ENCODE data around the gene TXN. TPM values are rescaled to one million over a fixed set of nuclear protein-coding genes. Genes with fewer than 3 reads are reported as not detected.
"Not testable (repeated sequence)": the region's sequence is repeated elsewhere in the genome, so short reads cannot be mapped to it uniquely, and the experiment has no call there.

The TXN gene
- total RNA-seq, 1 donor from 2014 or later = 156 TPM

DNA sequence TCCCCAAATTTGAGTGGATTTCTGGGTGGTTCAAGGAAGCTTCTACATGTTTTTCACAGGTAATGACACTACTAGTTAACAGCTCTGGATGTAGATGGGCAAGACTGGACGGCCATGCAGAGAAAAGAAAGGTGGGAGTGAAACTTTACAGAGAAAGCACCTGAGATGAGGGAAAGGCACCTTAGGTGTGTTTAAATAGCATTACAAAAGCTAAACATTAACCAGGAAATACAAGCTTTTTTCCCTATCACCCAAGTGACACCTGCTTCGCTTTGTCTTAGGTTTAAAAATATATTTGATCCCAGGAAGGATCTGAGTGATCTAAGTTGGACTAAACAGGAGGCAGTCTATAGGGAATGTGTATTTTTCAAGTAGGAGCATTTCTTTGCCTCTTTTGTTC lies 56.7 kb downstream of the TXN start:
- H3K4me3 Mint-ChIP-seq (ENCODE audit: unreplicated experiment) = no peak overlapping the region
- DNase-seq (ENCODE audit: low spot score) = no peak
- no peaks in the 10 kb centered on the region for H3K9me3 Mint-ChIP-seq (ENCODE audit: unreplicated experiment)
- H3K27ac Mint-ChIP-seq (ENCODE audit: unreplicated experiment) = no peak overlapping the region
- no peaks in the 10 kb centered on the region for H3K36me3 Mint-ChIP-seq (ENCODE audit: low read depth, unreplicated experiment)
- H3K4me1 Mint-ChIP-seq (ENCODE audit: unreplicated experiment) = peaks cover 5% of the 10 kb centered on the region
- H3K27me3 Mint-ChIP-seq (ENCODE audit: unreplicated experiment) = peaks cover 4% of the 10 kb centered on the region
- TF ChIP-seq CTCF (IDR thresholded peaks at IDR 0.05; ENCODE audit: unreplicated experiment) = no peak

DNA sequence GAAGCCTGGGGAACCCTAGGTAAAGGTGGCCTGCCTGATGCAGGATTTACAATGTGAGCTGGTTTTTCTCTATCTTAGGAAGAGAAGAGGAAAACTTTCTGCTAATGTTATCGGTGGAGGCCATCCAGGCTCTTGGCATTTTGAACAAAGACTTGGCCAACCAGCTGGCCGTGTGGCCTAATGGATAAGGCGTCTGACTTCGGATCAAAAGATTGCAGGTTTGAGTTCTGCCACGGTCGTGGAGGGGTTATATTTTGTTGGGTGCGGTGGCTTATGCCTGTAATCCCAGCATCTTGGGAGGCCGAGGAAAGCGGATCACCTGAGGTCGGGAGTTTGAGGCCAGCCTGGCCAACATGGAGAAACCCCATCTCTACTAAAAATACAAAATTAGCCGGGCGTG lies 58.0 kb downstream of the TXN start:
- Mint-ChIP-seq H3K4me1 (ENCODE audit: unreplicated experiment) (peaks cover 10% of the 10 kb centered on the region), H3K27ac (ENCODE audit: unreplicated experiment) (no peak overlapping the region), H3K27me3 (ENCODE audit: unreplicated experiment) (peaks cover 2% of the 10 kb centered on the region), H3K36me3 (ENCODE audit: low read depth, unreplicated experiment) (no peaks in the 10 kb centered on the region), H3K9me3 (ENCODE audit: unreplicated experiment) (no peaks in the 10 kb centered on the region), H3K4me3 (ENCODE audit: unreplicated experiment) (no peak overlapping the region)
- no peak for TF ChIP-seq CTCF (IDR thresholded peaks at IDR 0.05; ENCODE audit: unreplicated experiment)
- DNase-seq (ENCODE audit: low spot score) = no peak

- Mint-ChIP-seq H3K4me1 (ENCODE audit: unreplicated experiment) (peaks cover 10% of the 10 kb centered on the region), H3K4me3 (ENCODE audit: unreplicated experiment) (no peak overlapping the region), H3K27me3 (ENCODE audit: unreplicated experiment) (peaks cover 1% of the 10 kb centered on the region), H3K36me3 (ENCODE audit: low read depth, unreplicated experiment) (no peaks in the 10 kb centered on the region), H3K9me3 (ENCODE audit: unreplicated experiment) (no peaks in the 10 kb centered on the region), H3K27ac (ENCODE audit: unreplicated experiment) (no peak overlapping the region)
- no peak for DNase-seq (ENCODE audit: low spot score)
- TF ChIP-seq CTCF (IDR thresholded peaks at IDR 0.05; ENCODE audit: unreplicated experiment) = no peak
These were observed 58.7 kb downstream of the TXN start for GRCh38 chr9:110197330-110198187.

GRCh38 chr9:110196084-110196499 lies 60.2 kb downstream of the TXN start:
- H3K9me3 Mint-ChIP-seq (ENCODE audit: unreplicated experiment); H3K4me3 Mint-ChIP-seq (ENCODE audit: unreplicated experiment); DNase-seq (ENCODE audit: low spot score); H3K27me3 Mint-ChIP-seq (ENCODE audit: unreplicated experiment); H3K27ac Mint-ChIP-seq (ENCODE audit: unreplicated experiment); H3K36me3 Mint-ChIP-seq (ENCODE audit: low read depth, unreplicated experiment): not testable (repeated sequence)
- peaks cover 10% of the 10 kb centered on the region for H3K4me1 Mint-ChIP-seq (ENCODE audit: unreplicated experiment)

Other genes with a start within 250 kb of the TXN start
- gene C9orf152, start 48.3 kb downstream of the TXN start, total RNA-seq (ENCODE audit: unreplicated experiment) = not detected
- gene TXNDC8, start 81.4 kb upstream of the TXN start, total RNA-seq (ENCODE audit: unreplicated experiment) = not detected